HG03175 (cell line): ENCODE results near the gene DUS2.

Experiments used
- ATAC-seq: cut with Tn5 transposase; IDR thresholded peaks from one replicate; pipeline ENCODE4 v1.9.1; 2021; ENCODE audit warnings: mild to moderate bottlenecking, moderate library complexity; ENCODE audit not compliant: unreplicated experiment

DUS2 gene

DNA sequence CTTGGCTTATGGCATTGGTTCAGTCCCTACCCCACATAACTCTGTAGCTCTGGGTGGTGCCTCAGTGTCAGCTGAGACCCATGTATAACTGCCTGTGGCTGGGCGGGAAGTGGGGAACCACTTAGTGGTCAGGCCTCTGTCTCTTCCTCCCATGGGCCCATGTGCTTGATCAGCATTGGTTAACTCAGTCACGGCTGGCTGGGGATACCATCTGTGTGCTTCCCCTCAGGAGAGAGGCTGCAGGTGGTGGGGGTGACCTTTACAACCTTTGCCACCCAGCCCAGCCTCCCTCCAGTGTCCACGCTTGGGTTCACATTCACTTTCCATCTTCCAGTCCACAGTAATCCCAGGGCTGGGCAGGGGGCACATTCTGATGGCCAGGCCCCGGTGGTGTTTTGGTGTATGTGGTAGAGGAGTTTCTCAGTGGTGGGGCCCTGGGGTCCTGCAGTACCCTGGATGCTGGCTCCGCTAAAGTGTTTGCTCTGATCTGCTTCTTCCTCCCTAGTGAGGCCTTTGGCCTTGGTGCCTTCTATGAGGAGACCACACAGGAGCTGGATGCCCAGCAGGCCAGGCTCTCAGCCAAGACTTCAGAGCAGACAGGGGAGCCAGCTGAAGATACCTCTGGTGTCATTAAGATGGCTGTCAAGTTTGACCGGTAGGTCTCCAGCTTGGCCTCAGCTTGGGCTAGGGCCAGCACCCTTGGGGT lies 51.9 kb downstream of the DUS2 start:
- ATAC-seq: peak; percentile 78

GRCh38 chr16:68075980-68076379 lies 52.9 kb downstream of the DUS2 start:
- ATAC-seq: no peak

DNA sequence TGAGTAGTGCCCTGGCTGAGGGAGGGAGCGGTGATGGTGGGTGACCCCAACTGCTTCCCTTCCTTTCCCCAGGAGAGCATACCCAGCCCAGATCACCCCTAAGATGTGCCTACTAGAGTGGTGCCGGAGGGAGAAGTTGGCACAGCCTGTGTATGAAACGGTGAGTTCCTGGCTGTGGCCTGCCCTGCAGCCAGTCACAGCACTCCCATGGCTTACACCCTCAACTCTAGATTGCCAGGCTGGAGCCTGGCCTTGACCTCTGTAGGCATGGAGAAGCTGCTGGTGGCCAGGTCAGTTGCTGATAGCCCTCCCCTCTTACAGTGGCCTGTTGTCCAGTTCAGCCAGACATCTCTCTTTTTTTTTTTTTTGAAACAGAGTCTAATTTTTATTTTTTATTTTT lies 53.5 kb downstream of the DUS2 start:
- ATAC-seq: no peak

DNA sequence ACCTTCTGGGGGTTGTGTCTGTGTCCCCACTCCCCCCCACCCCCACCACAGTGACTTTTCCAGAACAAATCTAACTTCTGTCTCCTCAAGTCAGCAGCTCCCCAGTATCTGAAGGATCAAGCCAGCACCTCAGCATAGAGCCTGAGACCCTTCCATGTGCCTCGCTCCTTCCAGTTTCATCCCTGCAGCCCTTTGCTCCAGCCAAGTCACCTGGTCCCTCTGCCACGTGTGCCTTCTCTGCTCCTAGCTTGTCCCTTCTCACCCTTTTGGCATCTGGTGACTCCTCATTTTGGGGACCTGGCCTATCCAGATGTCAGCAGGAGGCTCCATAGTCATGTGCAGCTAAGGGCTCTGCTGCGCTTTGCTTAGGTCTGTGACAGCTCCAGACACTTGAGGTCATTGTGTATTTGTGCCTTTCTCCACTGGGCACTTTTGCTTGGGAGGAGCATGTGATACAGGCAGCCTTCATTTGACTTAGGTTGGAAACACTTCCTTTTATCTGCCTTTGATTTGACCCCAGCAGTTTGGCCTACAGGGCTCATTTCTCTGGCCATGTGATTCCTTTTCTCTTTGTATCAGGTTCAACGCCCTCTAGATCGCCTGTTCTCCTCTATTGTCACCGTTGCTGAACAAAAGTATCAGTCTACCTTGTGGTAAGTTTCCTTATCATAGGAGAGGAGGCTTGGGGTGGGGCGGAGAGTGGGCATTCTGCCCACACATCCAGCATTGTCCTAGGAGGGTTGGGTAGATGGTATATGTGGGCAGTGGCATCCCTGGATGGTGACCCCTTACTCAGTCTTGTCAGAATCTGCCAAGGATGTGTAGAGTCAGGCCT lies 55.0 kb downstream of the DUS2 start:
- no peak for ATAC-seq

DNA sequence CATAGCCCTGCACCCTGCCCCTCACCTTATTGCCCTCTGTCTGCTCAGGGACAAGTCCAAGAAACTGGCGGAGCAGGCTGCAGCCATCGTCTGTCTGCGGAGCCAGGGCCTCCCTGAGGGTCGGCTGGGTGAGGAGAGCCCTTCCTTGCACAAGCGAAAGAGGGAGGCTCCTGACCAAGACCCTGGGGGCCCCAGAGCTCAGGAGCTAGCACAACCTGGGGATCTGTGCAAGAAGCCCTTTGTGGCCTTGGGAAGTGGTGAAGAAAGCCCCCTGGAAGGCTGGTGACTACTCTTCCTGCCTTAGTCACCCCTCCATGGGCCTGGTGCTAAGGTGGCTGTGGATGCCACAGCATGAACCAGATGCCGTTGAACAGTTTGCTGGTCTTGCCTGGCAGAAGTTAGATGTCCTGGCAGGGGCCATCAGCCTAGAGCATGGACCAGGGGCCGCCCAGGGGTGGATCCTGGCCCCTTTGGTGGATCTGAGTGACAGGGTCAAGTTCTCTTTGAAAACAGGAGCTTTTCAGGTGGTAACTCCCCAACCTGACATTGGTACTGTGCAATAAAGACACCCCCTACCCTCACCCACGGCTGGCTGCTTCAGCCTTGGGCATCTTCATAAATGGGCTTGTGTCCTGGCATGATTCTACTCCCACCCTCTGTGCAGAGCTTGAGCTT lies 55.8 kb downstream of the DUS2 start:
- no peak for ATAC-seq

DNA sequence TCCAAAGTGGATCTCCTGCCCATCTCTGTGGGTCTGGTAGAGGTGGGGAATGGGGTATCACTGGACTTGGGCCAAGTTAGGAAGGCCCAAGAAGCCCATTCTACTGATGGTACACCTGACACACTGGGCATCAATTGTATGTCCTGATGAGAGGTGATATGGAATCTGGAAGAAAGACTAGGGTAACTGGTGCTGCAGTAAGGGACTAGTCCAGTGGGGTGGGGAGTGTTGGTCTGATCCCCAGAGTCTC lies 56.2 kb downstream of the DUS2 start:
- no peak for ATAC-seq

- no peak for ATAC-seq
Observed at GRCh38 chr16:68079626-68080344, 56.7 kb downstream of the DUS2 start.

GRCh38 chr16:68081861-68082628 lies 59.0 kb downstream of the DUS2 start:
- no peak for ATAC-seq

- no peak for ATAC-seq
Observed at GRCh38 chr16:68082629-68083238, 59.6 kb downstream of the DUS2 start.

GRCh38 chr16:68083239-68083781 lies 60.2 kb downstream of the DUS2 start:
- ATAC-seq: no peak

GRCh38 chr16:68083861-68084503 lies 60.9 kb downstream of the DUS2 start:
- no peak for ATAC-seq

GRCh38 chr16:68084504-68085258 lies 61.6 kb downstream of the DUS2 start:
- ATAC-seq: peak; percentile 56

- peak; percentile 66 for ATAC-seq
Observed at GRCh38 chr16:68085259-68086071, 62.4 kb downstream of the DUS2 start, which contains the start of gene NFATC3. NFATC3 (plus strand) TSS chr16:68085370; CDS start chr16:68085682, 312 bp downstream.

- ATAC-seq: no peak
Observed at GRCh38 chr16:68086336-68086841, 63.3 kb downstream of the DUS2 start.

DNA sequence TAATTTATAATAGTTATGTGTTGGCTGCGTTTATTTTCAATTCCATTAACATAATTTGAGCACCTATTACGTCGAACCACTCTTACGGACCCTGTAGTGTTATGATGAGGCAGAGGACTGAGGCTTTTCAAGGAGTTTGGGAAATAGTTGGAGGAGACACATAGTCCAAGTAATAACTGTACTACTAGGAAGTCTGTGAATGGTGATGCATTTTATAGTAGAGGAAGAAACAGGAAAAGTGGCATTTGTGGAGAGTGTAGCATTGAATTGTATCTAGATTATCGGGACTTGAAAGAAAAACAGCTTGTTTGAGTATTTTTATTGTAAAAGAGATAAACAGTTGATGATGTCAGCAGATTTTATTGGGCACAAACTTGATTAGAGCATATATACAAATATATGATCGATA lies 63.8 kb downstream of the DUS2 start:
- no peak for ATAC-seq

DNA sequence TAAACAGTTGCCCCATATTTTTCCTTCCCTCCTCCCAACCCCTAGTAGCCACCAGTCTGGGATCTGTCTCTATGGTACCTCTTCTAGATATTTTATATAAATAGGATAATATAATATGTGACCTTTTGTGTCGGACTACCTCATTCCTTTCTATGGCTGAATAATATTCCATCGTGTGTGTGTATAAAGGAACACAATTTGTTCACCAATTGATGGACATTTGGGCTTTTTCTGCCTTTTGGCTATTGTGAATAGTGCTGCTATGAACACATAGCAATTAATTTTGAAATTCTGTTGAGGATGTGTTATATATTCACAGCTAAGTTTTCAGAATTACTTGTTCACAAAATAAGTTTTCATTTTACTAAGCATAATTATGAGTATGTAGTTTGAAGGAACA lies 64.6 kb downstream of the DUS2 start:
- no peak for ATAC-seq

GRCh38 chr16:68088130-68088972 lies 65.3 kb downstream of the DUS2 start:
- ATAC-seq: no peak
